DOHH2 (cell line): ENCODE measurements around the gene ZNF385B.
"Not testable (repeated sequence)": the region's sequence is repeated elsewhere in the genome, so short reads cannot be mapped to it uniquely, and the experiment has no call there.

ENCODE experiments used
- H3F3A ChIP-seq: fragments of 200-600 bp; sonication (generic), shearing (Covaris generic); 2 replicates; pipeline ENCODE4 v1.6.0; 2016; ENCODE audit warnings: antibody characterized with exemption, mild to moderate bottlenecking; ENCODE audit not compliant: control insufficient read depth, insufficient read depth
- H3K27ac ChIP-seq: fragments of 200-600 bp; sonication (generic); 2 replicates; pipeline ENCODE4 v1.5.1; 2014; ENCODE audit warnings: low read depth, mild to moderate bottlenecking, low read length, moderate library complexity
- H3K27me3 ChIP-seq: fragments of 200-600 bp; sonication (generic); 2 replicates; pipeline ENCODE4 v1.6.1; 2014; ENCODE audit warnings: mild to moderate bottlenecking, low read length, mixed read lengths; ENCODE audit not compliant: control insufficient read depth
- H3K36me3 ChIP-seq: fragments of 200-600 bp; sonication (generic); 2 replicates; pipeline ENCODE4 v1.6.1; 2014; ENCODE audit warnings: mild to moderate bottlenecking, low read length, moderate library complexity, mixed read lengths; ENCODE audit not compliant: control insufficient read depth
- H3K4me1 ChIP-seq: fragments of 200-600 bp; sonication (generic); 2 replicates; pipeline ENCODE4 v1.6.1; 2014; ENCODE audit warnings: mild to moderate bottlenecking, low read length, mixed read lengths; ENCODE audit not compliant: control insufficient read depth
- H3K4me2 ChIP-seq: fragments of 200-600 bp; sonication (generic); 2 replicates; pipeline ENCODE4 v1.6.0; 2014; ENCODE audit warnings: mild to moderate bottlenecking, low read length, moderate library complexity
- H3K4me3 ChIP-seq: fragments of 200-600 bp; sonication (generic); 2 replicates; pipeline ENCODE4 v1.5.1; 2014; ENCODE audit warnings: mild to moderate bottlenecking, low read length, mixed read lengths
- H3K79me2 ChIP-seq: fragments of 200-600 bp; sonication (generic); 2 replicates; pipeline ENCODE4 v1.6.1; 2014; ENCODE audit warnings: mild to moderate bottlenecking, low read length, mixed read lengths; ENCODE audit not compliant: control insufficient read depth
- H3K9me2 ChIP-seq: fragments of 200-600 bp; sonication (generic); replicated peaks from 2 replicates; pipeline ENCODE4 v1.6.1; 2014; ENCODE audit warnings: mild to moderate bottlenecking, low read length, mixed read lengths; ENCODE audit not compliant: control insufficient read depth
- H3K9me3 ChIP-seq: fragments of 200-600 bp; sonication (generic); 2 replicates; pipeline ENCODE4 v1.6.1; 2014; ENCODE audit warnings: antibody characterized with exemption, low read length, mixed read lengths; ENCODE audit not compliant: control insufficient read depth, insufficient read depth
- H4K20me1 ChIP-seq: fragments of 200-600 bp; sonication (generic); 2 replicates; pipeline ENCODE4 v1.6.0; 2014; ENCODE audit warnings: low read depth, mild to moderate bottlenecking, antibody characterized with exemption, low read length, moderate library complexity; ENCODE audit not compliant: control insufficient read depth, insufficient read depth
- EZH2phosphoT487 ChIP-seq: fragments of 200-600 bp; sonication (generic); IDR thresholded peaks from 2 replicates; pipeline ENCODE4 v1.6.1; 2017; ENCODE audit warnings: borderline replicate concordance, mild to moderate bottlenecking, antibody characterized with exemption, low read length, moderate library complexity, mixed read lengths
- TF ChIP-seq, protein P1 (sequence below): fragments of 200-600 bp; sonication (generic); IDR thresholded peaks from one replicate; pipeline ENCODE4 v1.5.1; 2014; ENCODE audit warnings: antibody characterized with exemption, mild to moderate bottlenecking, low read depth, low read length; ENCODE audit not compliant: poor library complexity, severe bottlenecking

The ZNF385B gene

GRCh38 chr2:179467111-179467510 lies 394.3 kb downstream of the ZNF385B start:
- Histone ChIP-seq H3K79me2 (no peaks in the 10 kb centered on the region), H3K4me1 (no peaks in the 10 kb centered on the region), H3K4me2 (no peak overlapping the region), H3K4me3 (no peak overlapping the region), H3K27ac (no peak overlapping the region), H3K27me3 (no peaks in the 10 kb centered on the region), H3K36me3 (no peaks in the 10 kb centered on the region), H3K9me2 (no peaks in the 10 kb centered on the region), H3F3A (no peaks in the 10 kb centered on the region), H4K20me1 (no peaks in the 10 kb centered on the region), H3K9me3 (no peaks in the 10 kb centered on the region)
- TF ChIP-seq, protein P1, sequence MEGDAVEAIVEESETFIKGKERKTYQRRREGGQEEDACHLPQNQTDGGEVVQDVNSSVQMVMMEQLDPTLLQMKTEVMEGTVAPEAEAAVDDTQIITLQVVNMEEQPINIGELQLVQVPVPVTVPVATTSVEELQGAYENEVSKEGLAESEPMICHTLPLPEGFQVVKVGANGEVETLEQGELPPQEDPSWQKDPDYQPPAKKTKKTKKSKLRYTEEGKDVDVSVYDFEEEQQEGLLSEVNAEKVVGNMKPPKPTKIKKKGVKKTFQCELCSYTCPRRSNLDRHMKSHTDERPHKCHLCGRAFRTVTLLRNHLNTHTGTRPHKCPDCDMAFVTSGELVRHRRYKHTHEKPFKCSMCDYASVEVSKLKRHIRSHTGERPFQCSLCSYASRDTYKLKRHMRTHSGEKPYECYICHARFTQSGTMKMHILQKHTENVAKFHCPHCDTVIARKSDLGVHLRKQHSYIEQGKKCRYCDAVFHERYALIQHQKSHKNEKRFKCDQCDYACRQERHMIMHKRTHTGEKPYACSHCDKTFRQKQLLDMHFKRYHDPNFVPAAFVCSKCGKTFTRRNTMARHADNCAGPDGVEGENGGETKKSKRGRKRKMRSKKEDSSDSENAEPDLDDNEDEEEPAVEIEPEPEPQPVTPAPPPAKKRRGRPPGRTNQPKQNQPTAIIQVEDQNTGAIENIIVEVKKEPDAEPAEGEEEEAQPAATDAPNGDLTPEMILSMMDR, result no peak
- TF ChIP-seq EZH2phosphoT487, result no peak

- no peak overlapping the region for H3K4me2 ChIP-seq
- no peak overlapping the region for H3K4me3 ChIP-seq
- no peaks in the 10 kb centered on the region for H3K9me3 ChIP-seq
- TF ChIP-seq, protein P1, result no peak
- TF ChIP-seq EZH2phosphoT487, result no peak
- H3K79me2 ChIP-seq, result no peaks in the 10 kb centered on the region
- no peaks in the 10 kb centered on the region for H4K20me1 ChIP-seq
- no peaks in the 10 kb centered on the region for H3K36me3 ChIP-seq
- H3K4me1 ChIP-seq, result no peaks in the 10 kb centered on the region
- H3K27me3 ChIP-seq, result no peaks in the 10 kb centered on the region
- H3F3A ChIP-seq, result no peaks in the 10 kb centered on the region
- no peak overlapping the region for H3K27ac ChIP-seq
- no peaks in the 10 kb centered on the region for H3K9me2 ChIP-seq
Observed at GRCh38 chr2:179461420-179461819, 400.0 kb downstream of the ZNF385B start.

- Histone ChIP-seq H3K9me2 (no peaks in the 10 kb centered on the region), H3K4me3 (no peak overlapping the region), H4K20me1 (no peaks in the 10 kb centered on the region), H3K27me3 (no peaks in the 10 kb centered on the region), H3K9me3 (no peaks in the 10 kb centered on the region), H3K36me3 (no peaks in the 10 kb centered on the region), H3K79me2 (no peaks in the 10 kb centered on the region), H3K27ac (no peak overlapping the region), H3K4me2 (no peak overlapping the region), H3F3A (no peaks in the 10 kb centered on the region), H3K4me1 (no peaks in the 10 kb centered on the region)
- TF ChIP-seq EZH2phosphoT487, result no peak
- TF ChIP-seq, protein P1, result no peak
Observed at GRCh38 chr2:179460181-179460929, 401.1 kb downstream of the ZNF385B start.

DNA sequence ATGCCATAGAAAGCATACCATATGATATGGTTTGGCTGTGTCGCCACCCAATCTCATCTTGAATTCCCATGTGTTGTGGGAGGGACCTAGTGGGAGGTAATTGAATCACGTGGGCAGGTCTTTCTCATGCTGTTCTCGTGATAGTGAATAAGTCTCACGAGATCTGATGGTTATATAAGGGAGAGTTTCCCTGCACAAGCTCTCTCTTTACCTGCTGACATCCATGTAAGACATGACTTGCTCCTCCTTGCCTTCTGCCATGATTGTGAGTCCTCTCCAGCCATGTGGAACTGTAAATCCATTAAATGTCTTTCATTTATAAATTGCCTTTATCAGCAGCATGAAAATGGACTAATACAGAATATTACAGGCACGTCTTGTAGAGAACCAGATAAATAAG lies 403.3 kb downstream of the ZNF385B start:
- not testable (repeated sequence) for H3K4me2 ChIP-seq, H3K27ac ChIP-seq, H3K27me3 ChIP-seq, H3K9me2 ChIP-seq, H3K36me3 ChIP-seq, H3F3A ChIP-seq, H3K4me3 ChIP-seq, H3K9me3 ChIP-seq, H4K20me1 ChIP-seq, H3K79me2 ChIP-seq, H3K4me1 ChIP-seq
